Stimulated activated naive CD4-positive, alpha-beta T cell (primary cell): ENCODE results near the gene NPIPA1.
"Not testable (repeated sequence)": the region's sequence is repeated elsewhere in the genome, so short reads cannot be mapped to it uniquely, and the experiment has no call there.

ENCODE experiments used
- DNase-seq, 6 experiments: peaks; one replicate each; lab custom pipeline; 2025; lab: John Stamatoyannopoulos, UW

The NPIPA1 gene

DNA sequence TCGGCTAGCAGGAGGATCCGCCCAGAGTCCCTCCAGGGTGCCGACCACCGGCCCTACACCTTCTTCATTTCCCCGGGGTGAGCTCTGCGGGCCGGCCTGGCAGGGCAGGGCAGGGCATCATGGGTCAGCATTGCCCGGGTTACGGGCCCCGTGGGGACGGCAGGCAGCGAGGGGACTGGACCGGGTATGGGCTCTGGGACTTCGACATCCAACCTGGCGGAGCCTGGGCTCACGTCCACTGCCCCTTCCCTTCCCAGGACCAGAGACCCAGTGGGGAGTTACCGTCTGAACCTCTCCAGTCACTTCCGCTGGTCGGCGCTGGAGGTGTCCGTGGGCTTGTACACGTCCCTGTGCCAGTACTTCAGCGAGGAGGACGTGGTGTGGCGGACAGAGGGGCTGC is 7.0 kb upstream of the NPIPA1 start:
- DNase-seq: not testable (repeated sequence)

DNA sequence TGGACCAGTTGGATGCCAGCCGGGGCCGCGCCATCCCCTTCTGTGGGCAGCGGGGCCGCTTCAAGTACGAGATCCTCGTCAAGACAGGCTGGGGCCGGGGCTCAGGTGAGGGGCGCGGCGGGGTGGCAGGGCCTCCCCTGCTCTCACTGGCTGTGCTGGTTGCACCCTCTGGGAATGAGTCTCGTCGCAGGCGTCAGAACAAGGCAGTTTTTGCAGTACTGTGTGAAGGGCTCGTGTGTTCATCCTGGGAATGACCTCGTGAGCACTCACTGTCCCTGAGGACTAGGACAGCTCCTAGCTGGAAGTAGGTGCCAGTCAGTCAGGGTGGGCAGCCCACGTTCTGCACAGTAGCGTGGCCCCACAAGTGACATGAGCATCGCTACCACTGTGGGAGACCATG is 6.3 kb upstream of the NPIPA1 start:
- DNase-seq: not testable (repeated sequence)

DNA sequence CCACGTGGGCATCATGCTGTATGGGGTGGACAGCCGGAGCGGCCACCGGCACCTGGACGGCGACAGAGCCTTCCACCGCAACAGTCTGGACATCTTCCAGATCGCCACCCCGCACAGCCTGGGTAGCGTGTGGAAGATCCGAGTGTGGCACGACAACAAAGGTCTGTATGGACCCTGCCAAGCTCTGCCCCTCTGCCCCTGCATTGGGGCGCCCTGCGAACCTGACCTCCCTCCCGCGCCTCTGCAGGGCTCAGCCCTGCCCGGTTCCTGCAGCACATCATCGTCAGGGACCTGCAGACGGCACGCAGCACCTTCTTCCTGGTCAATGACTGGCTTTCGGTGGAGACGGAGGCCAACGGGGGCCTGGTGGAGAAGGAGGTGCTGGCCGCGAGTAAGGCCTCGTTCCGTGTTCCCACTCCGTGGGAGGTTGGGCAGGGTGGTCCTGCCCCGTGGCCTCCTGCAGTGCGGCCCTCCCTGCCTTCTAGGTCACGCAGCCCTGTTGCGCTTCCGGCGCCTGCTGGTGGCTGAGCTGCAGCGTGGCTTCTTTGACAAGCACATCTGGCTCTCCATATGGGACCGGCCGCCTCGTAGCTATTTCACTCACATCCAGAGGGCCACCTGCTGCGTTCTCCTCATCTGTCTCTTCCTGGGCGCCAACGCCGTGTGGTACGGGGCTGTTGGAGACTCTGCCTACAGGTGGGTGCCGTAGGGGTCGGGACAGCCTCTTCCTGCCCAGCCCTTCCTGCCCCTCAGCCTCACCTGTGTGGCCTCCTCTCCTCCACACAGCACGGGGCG is 4.5 kb upstream of the NPIPA1 start:
- not testable (repeated sequence) for DNase-seq

DNA sequence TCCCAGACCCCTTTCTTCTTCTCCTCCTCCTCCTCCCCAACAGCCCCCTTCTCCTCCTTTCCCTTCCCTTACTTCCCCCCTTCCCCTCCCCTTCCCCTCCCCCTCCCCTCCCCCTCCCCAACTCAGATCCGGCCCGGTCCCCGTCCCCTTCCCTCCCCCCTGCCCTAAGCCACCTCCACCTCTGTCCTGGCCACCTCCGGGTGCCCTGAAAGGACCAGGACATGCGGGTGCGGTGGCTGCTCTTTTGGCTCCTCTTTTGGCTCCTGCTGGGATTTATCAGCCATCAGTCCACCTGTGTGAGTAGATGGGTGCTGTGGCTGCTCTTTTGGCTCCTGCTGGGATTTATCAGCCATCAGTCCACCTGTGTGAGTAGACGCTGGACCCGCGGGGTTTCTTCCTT is 751 bp downstream of the NPIPA1 start:
- not testable (repeated sequence) for DNase-seq

DNA sequence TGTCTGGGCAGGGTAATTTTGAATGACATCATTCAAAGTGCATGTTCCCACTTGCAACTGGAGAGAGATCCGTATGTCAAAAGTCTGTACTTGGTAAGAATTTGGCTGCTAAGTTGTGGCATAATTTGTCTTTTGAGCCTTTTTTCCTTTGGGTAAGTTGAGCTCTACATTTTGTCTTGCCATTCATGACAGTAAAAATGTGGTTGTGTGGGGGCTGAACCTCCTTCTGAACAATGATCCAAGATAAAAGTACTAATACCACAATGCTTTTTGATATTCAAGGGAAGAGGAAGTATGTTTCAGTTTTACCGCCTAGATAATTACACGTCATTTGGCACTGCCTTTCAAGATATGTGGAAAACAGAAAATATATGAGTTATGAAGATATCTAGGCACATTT is 5.4 kb downstream of the NPIPA1 start:
- not testable (repeated sequence) for DNase-seq

DNA sequence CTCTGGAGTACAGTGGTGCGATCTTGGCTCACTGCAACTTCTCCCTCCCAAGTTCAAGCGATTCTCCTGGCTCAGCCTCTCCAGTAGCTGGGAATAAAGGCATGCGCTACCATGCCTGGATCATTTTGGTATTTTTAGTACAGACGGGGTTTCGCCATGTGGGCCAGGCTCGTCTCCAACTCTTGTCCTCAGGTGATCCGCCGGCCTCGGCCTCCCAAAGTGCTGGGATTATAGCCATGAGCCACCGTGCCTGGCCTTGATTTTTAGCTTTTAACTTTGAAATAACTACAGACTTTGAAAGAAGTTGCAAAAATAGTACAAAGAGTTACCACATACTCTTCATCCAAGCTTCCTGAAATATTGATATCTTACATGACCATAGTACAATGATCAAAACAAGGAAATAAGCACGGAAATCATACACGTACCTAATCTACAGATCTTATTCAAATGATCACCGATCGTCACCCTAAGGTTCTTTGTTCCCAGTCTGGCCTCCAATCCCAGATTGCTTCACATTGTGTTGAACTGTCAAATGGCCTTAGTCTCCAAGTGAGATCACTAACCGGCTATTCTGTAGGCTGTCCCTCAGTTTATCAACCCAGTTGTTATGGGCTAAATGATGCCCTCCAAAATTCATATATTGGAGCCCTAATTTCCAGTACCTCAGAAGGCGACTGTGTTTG is 18.4 kb downstream of the NPIPA1 start:
- no peak for DNase-seq

DNA sequence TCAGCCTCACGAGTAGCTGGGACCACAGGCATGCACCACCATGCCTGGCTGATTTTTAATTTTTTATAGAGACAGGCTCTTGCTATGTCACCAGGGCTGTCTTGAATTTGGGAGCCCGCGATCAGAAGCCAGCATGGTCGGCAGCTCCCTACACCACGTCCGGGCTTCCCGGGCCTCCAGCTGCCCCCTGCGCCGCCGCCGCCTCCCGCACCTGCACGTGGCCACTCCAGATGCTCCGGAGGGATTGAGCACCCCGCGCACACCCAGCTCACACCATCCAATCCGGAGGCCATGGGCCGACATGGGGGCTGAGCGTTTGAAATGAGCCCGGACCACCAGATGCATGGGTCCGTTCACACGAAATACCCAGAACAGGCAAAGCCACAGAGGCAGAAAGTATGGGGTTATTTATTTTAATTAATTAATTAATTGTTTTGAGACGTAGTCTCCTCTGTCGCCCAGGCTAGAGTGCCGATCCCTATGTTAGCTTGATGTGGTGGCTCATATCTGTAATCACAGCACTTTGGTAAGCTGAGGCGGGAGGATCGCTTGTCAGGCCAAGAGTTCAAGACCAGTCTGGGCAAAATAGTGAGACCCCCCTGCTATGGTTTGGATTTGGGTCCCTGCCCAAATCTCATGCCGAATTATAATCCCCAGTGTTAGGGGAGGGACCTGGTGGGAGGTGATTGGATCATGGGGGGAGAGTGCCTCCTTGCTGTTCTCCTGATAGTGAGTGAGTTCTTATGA is 20.5 kb downstream of the NPIPA1 start:
- DNase-seq: no peak

DNA sequence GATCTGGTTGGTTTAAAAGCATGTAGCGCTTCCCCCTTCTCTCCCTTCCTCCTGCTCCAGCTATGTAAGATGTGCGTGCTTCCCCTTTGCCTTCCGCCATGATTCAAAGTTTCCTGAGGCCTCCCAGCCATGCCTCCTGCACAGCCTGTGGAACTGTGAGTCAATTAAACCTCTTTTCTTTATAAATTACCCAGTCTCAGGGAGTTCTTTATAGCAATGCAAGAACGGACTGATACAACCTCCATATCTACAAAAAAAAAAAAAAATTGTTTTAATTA is 21.0 kb downstream of the NPIPA1 start:
- no peak for DNase-seq

DNA sequence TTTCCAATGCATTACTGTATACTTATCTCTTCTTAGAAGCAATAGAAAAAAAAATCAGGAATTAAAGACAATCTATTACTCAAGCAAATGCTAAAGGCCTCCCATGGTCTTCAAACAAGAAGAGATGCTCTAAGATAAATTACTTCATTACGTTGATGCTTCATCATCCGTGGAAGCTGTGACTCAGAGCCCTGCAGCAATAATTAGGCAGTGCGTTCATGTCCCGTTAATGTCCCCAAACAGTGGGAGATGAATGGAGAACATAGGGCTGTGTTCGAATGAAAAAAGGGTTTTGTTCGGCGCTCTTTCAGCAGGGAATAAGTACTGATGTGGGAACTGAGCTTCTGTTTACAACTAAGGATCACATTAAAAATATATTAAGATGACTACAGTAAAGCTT is 21.7 kb downstream of the NPIPA1 start:
- no peak for DNase-seq

DNA sequence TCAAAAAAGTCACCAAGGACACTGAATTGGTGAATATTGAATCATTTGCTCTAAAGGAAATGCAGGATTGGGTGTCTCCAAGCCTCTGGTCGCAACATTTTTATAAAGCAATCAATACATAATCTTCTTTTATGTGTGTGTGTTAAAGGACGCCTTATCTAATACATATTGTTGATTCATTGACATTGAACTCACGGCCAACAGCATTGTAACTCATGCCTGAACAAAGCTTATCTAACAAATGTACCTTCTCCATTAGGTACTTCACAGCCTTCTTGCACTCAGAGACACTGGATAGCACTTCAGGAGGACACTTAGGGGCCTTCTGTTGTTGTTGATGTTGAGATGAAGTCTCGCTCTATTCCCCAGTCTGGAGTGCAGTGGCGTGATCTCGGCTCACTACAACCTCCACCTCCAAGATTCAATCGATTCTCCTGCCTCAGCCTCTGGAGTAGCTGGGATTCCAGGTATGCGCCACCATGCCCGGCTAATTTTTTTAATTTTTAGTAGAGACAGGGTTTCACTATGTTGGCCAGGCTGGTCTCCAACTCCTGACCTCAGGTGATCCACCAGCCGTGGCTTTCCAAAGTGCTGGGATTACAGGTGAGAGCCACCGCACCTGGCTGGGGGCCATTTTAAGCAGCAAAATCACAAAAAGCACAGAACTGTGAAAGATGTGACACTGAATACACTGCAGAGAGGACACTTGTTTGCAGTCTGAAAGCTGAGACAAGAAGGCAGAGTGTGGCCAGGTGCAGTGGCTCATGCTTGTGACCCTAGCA is 24.4 kb downstream of the NPIPA1 start:
- DNase-seq: no peak

DNA sequence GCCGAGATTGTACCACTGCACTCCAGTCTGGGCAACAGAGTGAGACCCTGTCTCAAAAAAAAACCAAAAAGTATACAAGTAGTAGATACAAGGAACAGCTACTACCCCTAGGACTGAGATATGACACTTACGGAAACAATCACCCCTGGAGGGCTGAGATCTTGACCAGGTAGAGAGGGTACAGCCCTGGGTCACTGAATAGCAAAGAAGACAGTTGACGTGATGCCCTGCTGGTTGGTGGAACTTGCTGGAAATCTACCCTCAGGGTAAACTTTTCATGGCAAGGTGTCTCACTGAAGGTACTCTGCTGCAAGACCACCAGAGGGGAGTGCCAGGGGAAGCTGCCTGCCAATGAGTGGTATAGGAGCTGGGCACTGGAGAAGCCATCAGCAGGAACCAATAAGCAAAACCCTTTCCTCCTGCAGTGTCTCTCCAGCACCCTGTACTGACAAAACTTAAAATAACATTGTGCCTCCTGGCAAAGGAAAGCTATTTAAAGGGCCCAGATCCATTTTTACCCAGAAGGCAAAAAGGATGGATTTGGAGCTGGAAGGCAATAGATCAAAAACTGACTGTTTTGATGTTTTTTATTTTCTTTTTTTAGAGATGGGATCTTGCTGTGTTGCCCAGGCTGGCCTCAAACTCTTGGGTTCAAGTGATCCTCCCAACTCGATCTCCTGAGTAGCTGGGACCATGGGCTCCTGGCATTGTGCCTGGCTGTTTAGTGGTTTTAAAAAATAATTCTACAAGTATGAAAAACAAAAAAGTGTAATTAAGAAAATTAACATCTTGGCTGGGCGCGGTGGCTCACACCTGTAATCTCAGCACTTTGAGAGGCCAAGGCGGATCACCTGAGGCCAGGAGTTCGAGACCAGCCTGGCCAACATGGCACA is 26.3 kb downstream of the NPIPA1 start:
- no peak for DNase-seq

DNA sequence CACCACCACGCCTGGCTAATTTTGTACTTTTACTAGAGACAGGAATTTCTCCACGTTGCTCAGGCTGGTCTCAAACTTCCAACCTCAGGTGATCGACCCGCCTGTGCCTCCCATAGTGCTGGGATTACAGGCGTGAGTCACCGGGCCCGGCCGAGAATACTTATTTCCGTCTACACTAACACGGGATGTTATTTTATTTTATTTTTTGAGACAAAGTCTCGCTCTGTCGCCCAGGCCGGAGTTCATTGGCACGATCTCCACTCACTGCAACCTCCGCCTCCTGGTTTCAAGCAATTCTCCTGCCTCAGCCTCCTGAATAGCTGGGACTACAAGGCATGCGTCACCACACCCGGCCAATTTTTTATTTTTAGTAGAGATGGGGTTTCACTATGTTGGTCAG is 28.1 kb downstream of the NPIPA1 start:
- no peak for DNase-seq

DNA sequence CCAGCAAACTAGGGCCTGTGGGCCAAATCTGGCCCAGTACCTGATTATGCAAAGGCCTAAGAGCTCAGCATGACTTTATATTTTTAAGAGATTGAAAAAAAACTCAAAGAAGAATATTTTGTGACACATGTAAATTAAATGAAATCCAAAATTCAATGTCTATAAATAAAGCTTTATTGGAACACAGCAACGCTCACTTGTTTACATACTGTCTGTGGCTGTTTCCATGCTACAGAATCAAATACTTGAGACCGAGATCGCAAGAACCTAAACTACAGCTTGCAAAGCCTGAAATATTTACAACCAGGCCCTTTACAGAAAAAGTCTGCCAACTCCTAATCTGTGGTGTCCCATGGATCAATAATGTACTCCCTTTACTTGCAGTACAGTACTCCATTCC is 32.6 kb downstream of the NPIPA1 start:
- DNase-seq: not testable (repeated sequence)

DNA sequence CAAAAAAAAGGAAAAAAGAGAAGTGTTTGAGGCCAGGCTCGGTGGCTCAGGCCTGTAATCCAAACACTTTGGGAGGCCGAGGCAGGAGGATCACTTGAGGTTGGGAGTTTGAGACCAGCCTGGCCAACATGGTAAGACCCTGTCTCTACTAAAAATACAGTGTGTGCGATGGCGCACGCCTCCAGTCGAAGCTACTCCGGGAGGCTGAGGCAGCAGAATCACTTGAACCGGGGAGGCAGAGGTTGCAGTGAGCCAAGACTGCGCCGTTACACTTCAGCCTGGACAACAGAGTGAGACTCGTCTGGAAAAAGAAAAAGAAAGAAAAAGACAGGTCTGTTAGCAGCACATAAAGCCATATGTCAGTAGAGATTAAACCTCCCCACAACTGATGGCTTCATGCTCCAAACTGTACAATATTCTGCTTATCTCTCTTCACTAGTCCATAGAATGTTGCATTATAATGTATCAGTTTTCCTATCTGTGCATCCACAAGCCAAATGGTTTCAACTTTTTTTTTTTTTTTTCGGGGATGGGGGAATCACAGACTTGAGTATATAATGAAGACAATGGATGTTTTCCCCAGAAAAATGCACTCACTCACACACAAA is 34.5 kb downstream of the NPIPA1 start:
- not testable (repeated sequence) for DNase-seq

DNA sequence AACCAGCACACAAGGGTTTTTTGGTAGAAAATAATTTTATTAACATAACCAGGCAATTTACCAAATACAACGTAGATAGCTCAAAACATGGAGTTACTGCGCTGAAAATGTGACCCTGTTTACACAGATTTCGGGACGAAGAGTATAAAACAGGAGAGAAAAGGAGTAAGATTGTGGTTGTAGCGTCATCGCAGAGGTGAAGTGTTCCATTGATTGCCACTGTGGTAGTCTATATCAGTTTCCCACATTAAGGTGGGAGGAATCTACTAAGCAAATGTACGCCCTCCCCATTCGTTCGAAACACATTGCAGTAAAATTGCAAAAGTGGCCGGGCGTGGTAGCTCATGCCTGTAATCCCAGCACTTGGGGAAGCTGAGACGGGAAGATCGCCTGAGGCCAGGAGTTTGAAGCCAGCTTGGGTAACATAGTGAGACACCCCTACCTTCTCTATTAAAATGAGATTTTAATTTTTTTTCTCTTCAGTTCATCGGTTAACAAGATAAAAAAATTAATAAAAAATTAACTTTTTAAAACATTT is 36.6 kb downstream of the NPIPA1 start:
- DNase-seq: not testable (repeated sequence)

DNA sequence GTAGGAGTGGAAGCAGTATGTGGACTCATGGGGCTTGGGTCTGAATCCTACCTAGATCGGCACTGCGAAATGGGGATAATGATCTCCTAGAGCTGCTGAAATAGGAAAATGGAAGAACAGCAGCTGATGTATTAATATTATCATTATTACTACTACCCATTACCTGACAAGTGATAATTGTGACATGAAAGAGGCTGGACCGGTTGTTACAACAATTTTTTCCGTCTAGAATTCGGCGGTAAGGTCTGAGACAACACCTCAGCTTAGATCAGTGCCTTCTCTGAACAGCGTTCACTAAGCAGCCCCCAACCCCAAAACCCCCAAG is 37.0 kb downstream of the NPIPA1 start:
- not testable (repeated sequence) for DNase-seq

DNA sequence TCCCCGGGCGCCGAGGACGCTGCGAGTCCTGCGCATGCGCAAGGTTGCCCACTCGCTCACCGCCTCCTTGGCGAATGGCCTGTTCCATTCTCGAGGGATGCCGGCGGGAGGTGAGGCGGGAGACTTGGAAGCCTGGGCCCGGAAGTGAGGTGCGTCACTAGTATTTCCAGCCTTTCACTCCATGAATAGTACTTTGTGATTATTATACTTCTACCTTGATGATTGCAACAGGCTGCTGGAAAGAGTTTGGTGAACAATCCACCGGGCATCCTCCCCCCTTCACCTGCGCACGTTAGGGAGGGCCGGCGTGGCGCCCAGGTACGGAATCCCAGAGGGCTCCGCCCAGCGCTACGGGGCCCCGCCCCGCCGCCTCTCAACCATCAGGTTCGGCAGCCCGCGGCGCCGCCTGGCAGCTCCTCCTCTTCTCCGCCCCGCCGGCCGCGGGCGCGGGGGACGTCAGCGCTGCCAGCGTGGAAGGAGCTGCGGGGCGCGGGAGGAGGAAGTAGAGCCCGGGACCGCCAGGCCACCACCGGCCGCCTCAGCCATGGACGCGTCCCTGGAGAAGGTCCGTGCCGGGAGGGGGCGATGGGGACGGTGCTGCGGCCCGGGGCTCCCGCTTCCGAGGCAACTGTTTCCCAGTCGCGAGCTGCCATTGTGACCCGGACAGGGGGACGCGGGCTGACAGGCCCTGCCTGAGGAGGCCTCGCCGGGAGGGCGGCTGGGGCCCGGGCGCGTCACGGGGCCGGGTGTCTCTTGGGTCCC is 37.6 kb downstream of the NPIPA1 start, which contains the start of gene PDXDC1:
TSS of gene PDXDC1 (plus strand) at position 371 of the 762 bp plus-strand sequence. CDS start at position 545, 174 bp downstream.
- peak; percentile 94 to 100 (median 98) for DNase-seq

DNA sequence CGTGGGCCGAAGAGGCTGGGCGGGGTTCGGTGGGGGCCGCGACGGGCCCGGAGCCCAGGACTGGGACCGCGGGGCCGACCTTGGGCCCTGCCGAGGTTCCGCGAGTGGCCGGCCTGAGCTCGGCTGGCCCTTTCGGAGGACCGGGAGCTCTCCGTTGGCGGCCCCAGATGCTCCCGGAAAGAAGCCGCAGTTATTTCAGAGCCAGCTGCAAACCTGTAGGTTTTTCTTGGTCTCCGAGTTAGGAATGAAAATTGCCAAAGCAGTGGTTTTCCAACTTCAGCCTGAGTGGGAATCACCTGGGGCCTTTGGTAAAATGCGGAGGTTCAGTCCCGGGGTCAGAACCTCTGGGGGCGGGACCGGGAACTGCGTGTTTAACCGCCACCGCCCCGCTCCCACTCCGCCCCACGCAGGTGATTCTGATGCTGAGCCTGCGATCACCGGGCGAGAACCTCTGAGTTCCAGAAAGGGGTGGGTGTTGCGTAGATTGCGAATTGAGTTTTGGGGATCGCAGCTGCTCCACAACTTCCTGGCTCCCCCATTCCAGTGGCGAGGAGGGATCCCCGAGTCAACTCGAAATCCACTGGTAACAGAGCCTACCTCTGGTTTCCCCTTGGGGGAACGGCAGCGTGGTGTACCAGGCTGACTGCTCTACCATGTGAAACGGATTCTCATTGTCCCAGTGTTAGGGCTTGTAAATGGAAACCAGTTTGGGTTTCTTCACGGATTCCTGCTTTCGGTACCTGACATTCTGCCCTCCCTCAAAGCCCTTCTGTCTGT is 38.4 kb downstream of the NPIPA1 start:
- DNase-seq: peak; percentile 55 to 71 (median 60)
